Activated CD8-positive, alpha-beta T cell treated with anti-CD3 and anti-CD28 coated beads for 36 hours (primary cell): ENCODE measurements around the gene SALL3. TPM values are rescaled to one million over a fixed set of nuclear protein-coding genes. Genes with fewer than 3 reads are reported as not detected.

Experiments
- ATAC-seq: fragments of 200-7000 bp; cut with Tn5 transposase; one replicate; pipeline ENCODE4 v1.10.0; 2021; ENCODE audit warnings: mild to moderate bottlenecking, moderate library complexity
- CTCF ChIA-PET: fragments of 350-600 bp; sonication (Branson Sonifier 250); formaldehyde crosslinking; loops from one replicate; lab custom pipeline; 2021; ENCODE audit warnings: antibody characterized with exemption; lab: Charles Lee
- POLR2A ChIA-PET: fragments of 350-600 bp; sonication (Branson Sonifier 250); formaldehyde crosslinking; loops from one replicate; lab custom pipeline; 2021; ENCODE audit warnings: antibody characterized with exemption; lab: Charles Lee
- DNase-seq: peaks from one replicate; pipeline ENCODE4 v3.0.0-alpha.2; 2020
- H3K27ac Mint-ChIP-seq: one replicate; pipeline ENCODE4 v1.8.0; 2021; ENCODE audit warnings: mild to moderate bottlenecking, mixed read lengths
- H3K27me3 Mint-ChIP-seq: one replicate; pipeline ENCODE4 v1.8.0; 2021; ENCODE audit warnings: mixed read lengths
- H3K36me3 Mint-ChIP-seq: one replicate; pipeline ENCODE4 v1.8.0; 2021; ENCODE audit warnings: low read depth, mixed read lengths
- H3K4me1 Mint-ChIP-seq: one replicate; pipeline ENCODE4 v1.8.0; 2021; ENCODE audit warnings: low read depth, mixed read lengths
- H3K4me3 Mint-ChIP-seq: one replicate; pipeline ENCODE4 v1.8.0; 2021; ENCODE audit warnings: mild to moderate bottlenecking, moderate library complexity, mixed read lengths
- H3K9me3 Mint-ChIP-seq: one replicate; pipeline ENCODE4 v1.8.0; 2021; ENCODE audit warnings: mixed read lengths
- CTCF ChIP-seq: fragments of 200-600 bp; IDR thresholded peaks from one replicate; pipeline ENCODE4 v1.8.0; 2022; ENCODE audit warnings: antibody characterized with exemption, mild to moderate bottlenecking
- intact Hi-C: fragments of 100-400 bp; cut with micrococcal nuclease; formaldehyde crosslinking; loops from one replicate; pipeline ENCODE4 v1.10.0; 2022
- total RNA-seq, 2 experiments: library from RNA; stranded (reverse); gene quantifications; one replicate each; pipeline ENCODE4 v1.2.3, GENCODE V29; 2021

The SALL3 gene
- total RNA-seq, 2 experiments from 2014 or later, result not detected

- no peak overlapping the region for H3K27ac Mint-ChIP-seq
- ChIA-PET POLR2A (no interaction called here), CTCF (no interaction called here)
- H3K36me3 Mint-ChIP-seq, result no peaks in the 10 kb centered on the region
- TF ChIP-seq CTCF, result no peak
- no peaks in the 10 kb centered on the region for H3K9me3 Mint-ChIP-seq
- no peak overlapping the region for H3K4me3 Mint-ChIP-seq
- H3K4me1 Mint-ChIP-seq, result no peaks in the 10 kb centered on the region
- intact Hi-C loops, result no loop called here
- peaks cover 12% of the 10 kb centered on the region for H3K27me3 Mint-ChIP-seq
- DNase-seq (no peak), ATAC-seq (no peak)
These were observed 34.0 kb upstream of the SALL3 start for GRCh38 chr18:78945628-78946027.

- intact Hi-C loops, result no loop called here
- Mint-ChIP-seq H3K36me3 (no peaks in the 10 kb centered on the region), H3K4me3 (no peak overlapping the region), H3K9me3 (peaks cover 6% of the 10 kb centered on the region), H3K27me3 (peaks cover 12% of the 10 kb centered on the region), H3K4me1 (no peaks in the 10 kb centered on the region), H3K27ac (no peak overlapping the region)
- no peak for TF ChIP-seq CTCF
- ChIA-PET CTCF (no interaction called here), POLR2A (no interaction called here)
- ATAC-seq (no peak), DNase-seq (no peak)
These were observed 32.3 kb upstream of the SALL3 start for GRCh38 chr18:78947291-78947690.

- ATAC-seq, result no peak
- intact Hi-C loops, result no loop called here
- POLR2A ChIA-PET, result no interaction called here
- CTCF ChIA-PET, result no interaction called here
- no peaks in the 10 kb centered on the region for H3K4me1 Mint-ChIP-seq
- TF ChIP-seq CTCF, result no peak
- no peak for DNase-seq
- H3K9me3 Mint-ChIP-seq, result peaks cover 6% of the 10 kb centered on the region
- no peaks in the 10 kb centered on the region for H3K36me3 Mint-ChIP-seq
- peaks cover 12% of the 10 kb centered on the region for H3K27me3 Mint-ChIP-seq
- H3K4me3 Mint-ChIP-seq, result no peak overlapping the region
- H3K27ac Mint-ChIP-seq, result no peak overlapping the region
These were observed 31.4 kb upstream of the SALL3 start for GRCh38 chr18:78948221-78948620.

- H3K4me1 Mint-ChIP-seq, result no peaks in the 10 kb centered on the region
- no peak for ATAC-seq
These were observed 30.9 kb upstream of the SALL3 start for GRCh38 chr18:78948707-78949106.

GRCh38 chr18:78949216-78949615 is 30.4 kb upstream of the SALL3 start:
- intact Hi-C loops, result no loop called here
- CTCF ChIA-PET, result no interaction called here
- POLR2A ChIA-PET, result no interaction called here
- TF ChIP-seq CTCF, result no peak
- DNase-seq (no peak), ATAC-seq (no peak)
- Mint-ChIP-seq H3K9me3 (peaks cover 8% of the 10 kb centered on the region), H3K27me3 (peaks cover 7% of the 10 kb centered on the region), H3K4me3 (no peak overlapping the region), H3K36me3 (no peaks in the 10 kb centered on the region), H3K4me1 (no peaks in the 10 kb centered on the region), H3K27ac (no peak overlapping the region)

More at GRCh38 chr18:78948707-78949106, 30.9 kb upstream of the SALL3 start:
- DNase-seq, result no peak
- Mint-ChIP-seq H3K9me3 (peaks cover 7% of the 10 kb centered on the region), H3K36me3 (no peaks in the 10 kb centered on the region), H3K27ac (no peak overlapping the region), H3K27me3 (peaks cover 12% of the 10 kb centered on the region), H3K4me3 (no peak overlapping the region)
- ChIA-PET POLR2A (no interaction called here), CTCF (no interaction called here)
- no peak for TF ChIP-seq CTCF
- intact Hi-C loops, result no loop called here
